BLaER1 (cell line): ENCODE results near the gene SLC44A4.
"Not testable (repeated sequence)": the region's sequence is repeated elsewhere in the genome, so short reads cannot be mapped to it uniquely, and the experiment has no call there.

Source experiments
- H3K27ac ChIP-seq: shearing (Covaris generic); formaldehyde crosslinking; 2 replicates; pipeline ENCODE4 v1.8.1; 2022
- H3K27me3 ChIP-seq: shearing (Covaris generic); formaldehyde crosslinking; 2 replicates; pipeline ENCODE4 v1.8.1; 2022
- H3K36me3 ChIP-seq: shearing (Covaris generic); formaldehyde crosslinking; 2 replicates; pipeline ENCODE4 v1.8.1; 2022
- H3K4me1 ChIP-seq: shearing (Covaris generic); formaldehyde crosslinking; 2 replicates; pipeline ENCODE4 v1.8.1; 2022
- H3K4me2 ChIP-seq: shearing (Covaris generic); formaldehyde crosslinking; 2 replicates; pipeline ENCODE4 v1.8.1; 2022
- H3K4me3 ChIP-seq: shearing (Covaris generic); formaldehyde crosslinking; 2 replicates; pipeline ENCODE4 v1.8.1; 2022
- H3K9ac ChIP-seq: shearing (Covaris generic); formaldehyde crosslinking; 2 replicates; pipeline ENCODE4 v1.8.1; 2022
- H3K9me3 ChIP-seq: shearing (Covaris generic); formaldehyde crosslinking; 2 replicates; pipeline ENCODE4 v1.8.1; 2022
- H4K20me1 ChIP-seq: shearing (Covaris generic); formaldehyde crosslinking; 2 replicates; pipeline ENCODE4 v1.8.1; 2022
- Cebpa-rat ChIP-seq: shearing (Covaris generic); IDR thresholded peaks from 2 replicates; pipeline ENCODE4 v1.8.1; 2022

The SLC44A4 gene

DNA sequence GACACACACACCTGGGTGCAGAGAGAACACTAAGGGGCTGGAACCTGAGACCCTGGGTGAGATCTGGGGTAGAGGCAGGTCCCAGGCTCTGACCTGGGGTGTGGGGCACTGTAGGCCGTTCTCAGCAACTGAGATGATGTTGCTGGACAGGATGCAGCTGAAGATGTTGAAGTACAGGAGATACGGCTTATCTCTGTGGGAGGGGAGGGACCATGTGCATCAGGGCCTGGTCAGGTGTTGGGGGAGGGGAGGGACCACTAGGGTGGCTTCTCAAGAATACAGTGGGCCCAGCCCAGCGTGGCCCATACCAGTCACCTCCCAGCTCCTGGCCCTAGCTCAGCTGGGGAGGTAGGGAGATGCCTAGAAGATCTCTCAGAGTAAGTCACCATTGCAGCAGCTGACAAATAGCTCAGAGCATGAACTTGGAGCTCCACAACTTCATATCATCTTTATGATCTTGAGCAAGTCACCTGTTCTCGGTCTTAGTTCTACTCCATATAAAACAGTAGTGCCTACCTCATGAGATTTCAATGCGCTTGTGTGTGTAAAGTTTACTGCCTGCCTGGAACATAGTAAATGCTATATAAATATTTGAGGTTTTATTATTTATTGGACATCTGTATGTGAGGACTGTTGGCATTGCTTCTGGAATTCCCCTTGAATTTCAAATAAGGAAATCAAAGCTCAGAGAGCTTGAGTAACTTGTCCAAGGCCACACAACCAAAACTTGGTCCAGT, 3.8 kb downstream of the SLC44A4 start:
- no peak overlapping the region for H3K9ac ChIP-seq
- no peak overlapping the region for H3K27ac ChIP-seq
- peaks cover 10% of the 10 kb centered on the region for H3K36me3 ChIP-seq
- no peak overlapping the region for H3K4me2 ChIP-seq
- no peak for TF ChIP-seq Cebpa-rat
- peaks cover 26% of the 10 kb centered on the region for H3K4me1 ChIP-seq
- no peaks in the 10 kb centered on the region for H3K27me3 ChIP-seq
- H4K20me1 ChIP-seq, result no peaks in the 10 kb centered on the region
- no peaks in the 10 kb centered on the region for H3K9me3 ChIP-seq
- no peak overlapping the region for H3K4me3 ChIP-seq

DNA sequence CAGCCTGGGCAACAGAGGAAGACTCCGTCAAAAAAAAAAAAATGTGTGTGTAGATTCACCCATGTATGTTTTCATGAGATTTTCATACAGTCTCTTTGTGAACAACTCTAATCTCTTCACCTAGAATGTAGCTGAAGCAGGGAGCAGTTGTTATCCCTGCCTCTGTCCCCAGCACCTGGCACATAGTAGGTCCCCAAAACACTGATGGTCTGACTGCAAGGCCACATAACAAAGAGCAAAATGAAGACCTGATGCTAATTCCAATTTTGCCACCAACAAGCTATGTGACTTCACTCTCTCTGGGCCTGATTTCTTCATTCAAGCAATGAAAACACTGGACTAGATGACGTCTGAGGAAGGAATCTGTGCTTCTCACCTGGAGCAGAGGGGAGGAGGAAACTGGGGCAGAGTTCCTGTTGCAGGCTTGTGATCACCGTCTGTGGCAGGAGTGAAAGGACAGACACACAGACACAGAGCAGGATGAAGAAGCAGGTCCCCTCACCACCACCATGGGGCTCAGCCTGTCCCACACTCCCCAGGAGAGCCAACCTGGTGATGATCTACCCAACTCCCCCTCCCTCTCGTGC, 4.6 kb downstream of the SLC44A4 start:
- Histone ChIP-seq H3K4me1 (peaks cover 34% of the 10 kb centered on the region), H4K20me1 (no peaks in the 10 kb centered on the region), H3K36me3 (peaks cover 2% of the 10 kb centered on the region; the same call in 1 of the 2 replicates), H3K4me2 (no peak overlapping the region), H3K4me3 (no peak overlapping the region), H3K27me3 (no peaks in the 10 kb centered on the region), H3K27ac (no peak overlapping the region), H3K9ac (no peak overlapping the region), H3K9me3 (no peaks in the 10 kb centered on the region)
- TF ChIP-seq Cebpa-rat, result no peak

DNA sequence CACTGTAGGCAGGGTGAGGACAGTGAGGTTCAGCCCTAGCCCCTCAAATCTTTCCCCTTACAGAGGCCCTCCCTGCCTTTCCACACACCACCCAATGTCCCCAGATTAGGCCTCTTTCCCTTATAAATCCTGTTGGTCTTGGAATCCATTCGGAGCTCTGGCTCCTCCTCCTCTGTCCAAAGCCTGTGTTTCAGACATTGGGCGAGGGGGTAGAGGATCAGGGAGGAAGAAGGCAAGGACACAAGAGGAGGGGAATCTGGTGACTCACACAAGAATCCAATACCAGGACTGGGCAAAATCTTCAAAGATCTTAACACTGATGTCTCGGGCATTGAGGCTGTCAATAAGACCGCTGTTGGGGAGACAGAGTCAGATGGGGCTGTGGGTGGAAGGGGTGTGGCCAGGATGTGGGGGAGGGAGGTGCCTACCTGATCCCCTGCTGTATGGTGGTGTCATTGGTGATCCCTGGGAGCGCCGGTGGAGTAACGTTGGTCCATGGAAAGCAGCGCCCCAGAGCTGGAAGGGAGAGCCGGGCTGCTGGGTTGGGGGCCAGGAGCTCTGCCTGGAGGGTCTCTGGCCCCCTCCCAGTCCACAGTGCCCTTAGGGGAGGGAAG, 7.6 kb downstream of the SLC44A4 start:
- H3K36me3 ChIP-seq, result no peaks in the 10 kb centered on the region

DNA sequence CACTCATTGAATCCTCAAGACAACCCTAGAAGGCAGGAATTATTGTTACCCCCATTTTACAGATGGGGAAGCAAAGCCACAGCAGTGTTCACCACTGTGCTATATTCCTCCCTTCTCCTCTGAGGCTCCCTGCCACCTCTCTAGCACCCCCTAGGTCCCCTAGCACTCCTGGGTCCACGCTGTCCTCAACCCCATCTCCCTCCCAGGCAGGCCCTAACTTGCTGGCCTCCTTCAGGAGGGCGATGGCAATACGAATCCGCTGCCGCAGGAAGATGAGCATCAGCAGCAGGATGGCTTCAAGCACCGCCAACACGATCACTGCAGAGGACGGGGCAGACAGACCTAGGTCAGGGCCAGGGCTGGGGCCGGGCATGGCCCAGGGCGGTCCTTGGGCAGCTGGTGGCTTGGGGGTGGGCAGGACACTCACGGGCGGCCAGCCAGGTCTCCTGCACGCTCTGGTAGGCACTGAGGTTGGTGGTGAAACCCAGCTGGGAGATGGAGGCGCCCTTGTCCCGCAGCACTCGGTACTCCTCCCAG, 8.3 kb downstream of the SLC44A4 start:
- Histone ChIP-seq H4K20me1 (no peaks in the 10 kb centered on the region), H3K4me1 (peaks cover 51% of the 10 kb centered on the region), H3K9me3 (no peaks in the 10 kb centered on the region), H3K27me3 (no peaks in the 10 kb centered on the region), H3K27ac (peak overlapping the region; percentile 19; the same call in 1 of the 2 replicates), H3K36me3 (no peaks in the 10 kb centered on the region), H3K4me2 (peak overlapping the region; percentile 60), H3K9ac (no peak overlapping the region), H3K4me3 (no peak overlapping the region)
- TF ChIP-seq Cebpa-rat, result no peak

More for the DNA sequence above, 7.6 kb downstream of the SLC44A4 start:
- peak overlapping the region; percentile 60 for H3K4me2 ChIP-seq
- H3K4me1 ChIP-seq, result peaks cover 44% of the 10 kb centered on the region
- no peak overlapping the region for H3K9ac ChIP-seq
- no peak overlapping the region for H3K4me3 ChIP-seq
- H3K27me3 ChIP-seq, result no peaks in the 10 kb centered on the region
- H3K9me3 ChIP-seq, result no peaks in the 10 kb centered on the region
- peak overlapping the region; percentile 19; the same call in 1 of the 2 replicates for H3K27ac ChIP-seq
- H4K20me1 ChIP-seq, result no peaks in the 10 kb centered on the region
- TF ChIP-seq Cebpa-rat, result no peak

GRCh38 chr6:31869343-31869742, 9.5 kb downstream of the SLC44A4 start:
- peaks cover 54% of the 10 kb centered on the region for H3K4me1 ChIP-seq
- no peaks in the 10 kb centered on the region for H3K27me3 ChIP-seq
- H3K36me3 ChIP-seq, result no peaks in the 10 kb centered on the region
- no peak for TF ChIP-seq Cebpa-rat
- H3K27ac ChIP-seq, result no peak overlapping the region
- H3K9me3 ChIP-seq, result no peaks in the 10 kb centered on the region
- H4K20me1 ChIP-seq, result no peaks in the 10 kb centered on the region
- no peak overlapping the region for H3K4me3 ChIP-seq
- peak overlapping the region; percentile 60 for H3K4me2 ChIP-seq
- H3K9ac ChIP-seq, result no peak overlapping the region

DNA sequence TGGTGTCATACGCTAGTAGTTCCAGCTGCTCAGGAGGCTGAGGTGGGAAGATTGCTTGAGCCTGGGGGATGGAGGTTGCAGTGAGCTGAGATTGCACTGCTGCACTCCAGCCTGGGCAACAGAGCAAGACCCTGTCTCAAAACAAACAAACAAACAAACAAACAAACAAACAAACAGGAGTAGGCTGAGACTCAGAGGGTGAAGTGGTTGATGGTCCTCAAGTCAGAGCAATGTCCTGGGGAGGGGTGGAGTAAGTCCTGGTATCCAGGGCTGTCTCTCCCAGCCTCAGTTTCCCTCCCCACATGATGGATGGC, 10.2 kb downstream of the SLC44A4 start:
- not testable (repeated sequence) for H3K27me3 ChIP-seq, H3K36me3 ChIP-seq, H4K20me1 ChIP-seq, H3K27ac ChIP-seq, H3K9me3 ChIP-seq, H3K4me3 ChIP-seq, H3K9ac ChIP-seq
- Histone ChIP-seq H3K4me1 (peaks cover 53% of the 10 kb centered on the region), H3K4me2 (peak overlapping the region; percentile 60; the same call in 1 of the 2 replicates)

- H3K36me3 ChIP-seq, result peaks cover 3% of the 10 kb centered on the region; the same call in 1 of the 2 replicates
- no peaks in the 10 kb centered on the region for H4K20me1 ChIP-seq
- H3K4me3 ChIP-seq, result no peak overlapping the region
- no peaks in the 10 kb centered on the region for H3K9me3 ChIP-seq
- 0 out of 2 replicates have a peak overlapping the region, but pooled peaks have one; percentile 84 for H3K27ac ChIP-seq
- H3K4me2 ChIP-seq, result peak overlapping the region; percentile 92
- H3K4me1 ChIP-seq, result peaks cover 59% of the 10 kb centered on the region
- no peak for TF ChIP-seq Cebpa-rat
- H3K9ac ChIP-seq, result peak overlapping the region; percentile 82
- no peaks in the 10 kb centered on the region for H3K27me3 ChIP-seq
Observed at GRCh38 chr6:31865205-31866118, 13.3 kb downstream of the SLC44A4 start.

DNA sequence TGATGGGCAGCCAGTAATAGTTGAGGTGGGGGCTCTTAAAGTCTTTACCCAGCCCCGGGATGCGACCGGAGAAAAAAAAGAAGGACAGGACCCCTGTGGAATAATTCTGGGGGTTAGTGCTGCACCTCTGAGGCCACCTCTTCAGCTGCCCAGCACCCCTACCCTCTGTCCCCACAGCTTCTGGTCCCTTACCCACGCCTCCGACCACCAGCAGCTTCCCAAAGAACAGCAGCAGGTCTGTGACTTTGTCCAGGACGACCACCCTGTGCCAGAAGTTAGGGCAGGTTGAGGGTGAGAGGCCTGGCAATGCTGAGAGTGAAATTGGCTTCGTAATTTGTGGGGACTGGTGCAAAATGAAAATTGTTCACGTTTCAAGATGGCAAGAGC, 14.0 kb downstream of the SLC44A4 start:
- H3K27ac ChIP-seq, result peak overlapping the region; percentile 84
- TF ChIP-seq Cebpa-rat, result no peak
- H4K20me1 ChIP-seq, result no peaks in the 10 kb centered on the region
- H3K4me1 ChIP-seq, result peaks cover 53% of the 10 kb centered on the region
- no peaks in the 10 kb centered on the region for H3K9me3 ChIP-seq
- H3K9ac ChIP-seq, result peak overlapping the region; percentile 82
- H3K4me3 ChIP-seq, result peak overlapping the region; percentile 79; the same call in 1 of the 2 replicates
- no peaks in the 10 kb centered on the region for H3K27me3 ChIP-seq
- H3K36me3 ChIP-seq, result peaks cover 10% of the 10 kb centered on the region
- H3K4me2 ChIP-seq, result peak overlapping the region; percentile 92

- H3K9me3 ChIP-seq, H3K27me3 ChIP-seq, H4K20me1 ChIP-seq: not testable (repeated sequence)
- Histone ChIP-seq H3K4me3 (peak overlapping the region; percentile 79), H3K36me3 (peaks cover 16% of the 10 kb centered on the region), H3K4me1 (peaks cover 46% of the 10 kb centered on the region), H3K9ac (peak overlapping the region; percentile 82), H3K4me2 (peak overlapping the region; percentile 92), H3K27ac (peak overlapping the region; percentile 84)
Observed at GRCh38 chr6:31864123-31864562, 14.7 kb downstream of the SLC44A4 start.
